Subcutaneous adipose tissue (tissue), 4 donors: ENCODE measurements around the gene PAM. TPM values are rescaled to one million over a fixed set of nuclear protein-coding genes. Genes with fewer than 3 reads are reported as not detected.

ENCODE experiments used
- total RNA-seq, 4 donors: library from RNA; depleted of rRNA; stranded (reverse); fragments of >200 nt; gene quantifications; one replicate each; pipeline ENCODE4 v1.1.0, GENCODE V29; 2016
- TF ChIP-seq, protein P1 (sequence below): fragments of 450-650 bp; IDR thresholded peaks from one replicate; pipeline ENCODE4 v1.5.1; 2016; ENCODE audit warnings: low read depth, mild to moderate bottlenecking, control low read depth, antibody characterized with exemption, moderate library complexity

The PAM gene
- total RNA-seq, 4 donors from 2014 or later, result 142 to 289 (median 225) TPM

DNA sequence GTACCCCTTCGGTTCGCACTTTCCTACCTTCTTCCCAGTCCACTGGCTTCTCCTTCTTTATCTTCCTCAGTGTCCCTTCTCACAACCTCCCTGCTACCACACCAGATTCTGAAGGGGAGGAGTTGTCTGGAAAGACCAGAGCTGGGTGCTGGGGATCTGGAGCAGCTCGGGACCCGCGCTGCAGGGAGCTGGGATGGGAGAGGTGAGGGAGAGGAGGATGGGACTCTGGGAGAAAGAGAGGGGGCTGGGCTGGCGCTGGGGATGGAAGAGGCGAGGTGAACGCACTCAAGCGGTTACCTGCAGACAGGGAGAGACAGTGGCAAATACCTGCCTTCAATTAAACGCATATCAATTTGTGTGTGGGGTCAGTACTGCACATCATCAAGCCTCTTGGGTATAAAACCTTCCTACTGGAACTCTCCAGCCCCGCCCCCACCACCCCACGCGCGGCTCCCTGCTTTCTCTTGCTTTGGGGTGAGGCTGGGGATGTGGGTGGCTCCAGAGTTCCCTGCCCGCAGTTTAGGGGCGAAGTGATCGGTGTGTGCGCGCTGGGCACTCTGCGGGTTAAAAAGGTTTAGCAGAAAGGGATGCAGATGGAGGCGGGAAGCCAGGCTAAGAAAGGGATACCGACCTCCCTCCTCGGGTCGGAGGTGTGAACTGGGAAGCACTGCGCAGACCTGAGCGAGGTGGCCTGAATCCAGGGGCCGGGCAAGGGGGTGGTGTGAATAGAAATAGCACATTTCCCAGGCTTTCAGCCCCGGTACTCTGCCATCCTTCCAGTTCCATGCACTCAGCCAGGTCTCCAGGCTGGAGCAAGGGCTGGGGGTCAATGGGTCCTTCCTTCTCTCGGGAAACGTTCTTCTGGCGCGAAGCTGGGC lies 977 bp upstream of the PAM start:
- TF ChIP-seq, protein P1, sequence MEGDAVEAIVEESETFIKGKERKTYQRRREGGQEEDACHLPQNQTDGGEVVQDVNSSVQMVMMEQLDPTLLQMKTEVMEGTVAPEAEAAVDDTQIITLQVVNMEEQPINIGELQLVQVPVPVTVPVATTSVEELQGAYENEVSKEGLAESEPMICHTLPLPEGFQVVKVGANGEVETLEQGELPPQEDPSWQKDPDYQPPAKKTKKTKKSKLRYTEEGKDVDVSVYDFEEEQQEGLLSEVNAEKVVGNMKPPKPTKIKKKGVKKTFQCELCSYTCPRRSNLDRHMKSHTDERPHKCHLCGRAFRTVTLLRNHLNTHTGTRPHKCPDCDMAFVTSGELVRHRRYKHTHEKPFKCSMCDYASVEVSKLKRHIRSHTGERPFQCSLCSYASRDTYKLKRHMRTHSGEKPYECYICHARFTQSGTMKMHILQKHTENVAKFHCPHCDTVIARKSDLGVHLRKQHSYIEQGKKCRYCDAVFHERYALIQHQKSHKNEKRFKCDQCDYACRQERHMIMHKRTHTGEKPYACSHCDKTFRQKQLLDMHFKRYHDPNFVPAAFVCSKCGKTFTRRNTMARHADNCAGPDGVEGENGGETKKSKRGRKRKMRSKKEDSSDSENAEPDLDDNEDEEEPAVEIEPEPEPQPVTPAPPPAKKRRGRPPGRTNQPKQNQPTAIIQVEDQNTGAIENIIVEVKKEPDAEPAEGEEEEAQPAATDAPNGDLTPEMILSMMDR, result no peak

DNA sequence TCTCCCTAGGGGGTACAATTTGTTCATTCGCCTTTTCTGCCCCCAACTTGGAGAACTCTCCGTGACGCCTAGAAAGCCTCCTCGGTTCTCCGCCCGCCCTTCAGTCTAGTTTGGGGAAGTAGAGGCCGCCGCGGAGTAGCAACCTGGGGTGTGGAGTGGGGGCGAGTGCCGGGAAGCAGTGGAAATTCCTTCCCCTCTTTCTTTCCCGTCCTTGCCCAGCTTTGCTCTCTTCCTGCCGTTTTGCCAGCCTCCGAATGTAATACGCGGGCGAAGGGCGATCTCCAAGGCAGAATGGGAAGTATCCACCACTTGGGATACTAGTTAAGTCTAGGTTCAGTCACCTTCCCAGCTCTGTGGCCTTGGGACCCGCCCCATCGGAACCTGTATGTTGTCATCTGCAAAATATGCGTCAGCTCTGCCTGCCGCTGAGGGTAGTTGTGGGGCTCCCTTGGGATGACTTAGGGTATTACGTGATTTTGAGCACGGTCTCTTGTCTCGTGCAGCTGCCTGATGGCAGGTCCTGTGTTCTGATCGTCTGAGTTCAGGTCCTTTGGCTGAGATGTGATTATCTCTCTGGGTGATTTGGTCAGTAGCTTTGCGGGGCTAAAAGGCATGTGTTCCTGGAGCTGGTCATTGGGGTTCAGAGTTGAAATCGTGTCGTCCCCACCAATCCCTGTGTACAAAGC lies 724 bp downstream of the PAM start:
- TF ChIP-seq, protein P1, result no peak

DNA sequence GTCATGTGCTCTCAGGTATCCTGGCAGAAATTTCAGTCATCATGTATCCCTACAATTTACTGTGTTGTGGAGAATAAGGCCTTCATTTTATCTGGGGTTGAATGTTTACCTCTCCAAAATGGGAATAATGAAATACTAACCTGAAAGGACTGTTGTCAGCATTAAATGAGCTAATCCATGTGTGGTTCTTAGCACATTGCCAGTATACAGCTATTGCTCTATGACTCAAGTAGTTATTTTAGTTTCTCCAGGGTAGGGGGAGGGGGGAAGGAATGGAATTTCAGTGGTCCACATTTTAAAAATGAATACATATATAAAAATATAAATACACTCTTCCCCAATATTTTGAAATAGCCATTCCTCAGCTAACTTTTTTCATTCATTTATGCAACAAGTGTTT lies 3.5 kb downstream of the PAM start:
- TF ChIP-seq, protein P1, result no peak

DNA sequence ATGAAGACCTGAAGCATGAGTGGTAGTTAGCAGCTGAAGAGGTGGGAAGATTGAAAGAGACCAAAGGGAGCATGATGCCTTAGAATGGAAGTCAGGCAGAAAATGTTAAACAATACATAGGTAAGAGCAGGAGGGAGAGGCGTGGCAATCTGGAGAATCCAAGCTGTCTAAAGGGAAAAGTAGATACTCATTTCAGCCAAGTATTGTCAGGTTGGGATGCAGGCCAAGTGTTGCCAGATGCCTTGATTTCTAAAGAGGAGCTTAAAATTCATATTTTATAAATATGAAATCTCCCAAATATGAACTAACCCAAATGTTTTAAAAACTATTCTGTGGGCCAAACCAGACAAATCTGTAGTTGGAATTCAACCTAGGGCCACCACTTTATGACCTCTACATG lies 4.2 kb downstream of the PAM start:
- TF ChIP-seq, protein P1, result no peak

DNA sequence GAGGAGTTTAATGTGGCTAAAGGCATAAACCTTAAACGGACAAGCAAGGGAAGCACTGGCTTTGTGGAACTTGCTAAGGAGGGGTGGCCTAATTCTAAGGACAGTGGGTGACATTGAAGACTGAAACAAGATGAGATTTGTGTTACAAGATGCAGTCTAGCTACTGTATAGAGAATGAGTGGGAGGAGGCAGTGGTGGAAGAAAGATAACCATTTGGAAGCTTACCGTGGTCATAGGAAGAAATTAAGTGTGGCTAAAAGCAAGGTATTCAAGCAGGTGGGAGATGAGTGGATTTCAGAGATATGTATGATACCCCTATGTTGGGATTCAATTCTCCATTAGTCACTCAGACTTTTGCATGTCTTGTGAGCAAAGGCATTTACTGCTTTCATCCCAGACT lies 4.6 kb downstream of the PAM start:
- TF ChIP-seq, protein P1, result no peak

DNA sequence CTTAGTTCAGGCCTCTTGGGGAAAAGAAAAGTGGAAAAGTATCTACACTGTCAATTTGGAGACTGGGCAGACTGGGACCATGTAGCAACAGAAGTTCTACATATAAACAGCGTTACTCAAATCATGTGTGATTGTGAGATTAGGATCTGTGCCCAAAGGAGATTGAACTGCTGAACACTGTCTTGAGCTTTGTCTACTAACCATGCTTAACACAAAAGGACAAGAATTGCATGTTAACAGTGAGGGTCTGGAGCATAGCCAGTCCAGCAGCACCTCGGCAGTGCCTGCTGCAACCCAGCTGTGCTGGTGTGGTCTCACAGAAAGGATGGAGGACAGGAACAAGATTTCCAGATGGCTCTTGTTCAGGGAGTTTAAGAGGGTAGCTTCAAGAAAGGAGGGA lies 5.7 kb downstream of the PAM start:
- TF ChIP-seq, protein P1, result no peak

DNA sequence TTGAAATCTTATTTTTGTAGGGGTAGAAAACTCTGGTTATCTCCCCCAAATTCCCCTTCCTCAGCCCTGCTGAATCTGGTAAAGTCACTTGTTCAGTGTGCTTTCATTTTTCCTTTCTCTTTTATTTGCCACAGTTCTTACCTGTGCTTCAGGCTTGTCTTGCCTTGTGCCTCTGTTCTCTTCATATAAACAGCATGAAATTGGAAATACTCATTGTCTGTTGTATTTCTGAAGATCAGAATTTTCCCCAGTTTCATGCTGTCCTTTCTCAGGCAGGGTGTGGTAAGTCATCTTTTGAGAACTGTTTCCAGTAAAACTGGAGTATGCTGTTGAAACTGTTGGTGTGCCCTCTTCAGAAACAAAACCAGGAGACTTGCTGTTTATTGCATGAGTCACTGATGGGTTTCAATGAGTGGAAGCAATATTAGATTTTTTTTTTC lies 7.0 kb downstream of the PAM start:
- TF ChIP-seq, protein P1, result no peak
